HG03432 (cell line): ENCODE measurements around the gene LYRM4.

Source experiments
- ATAC-seq: cut with Tn5 transposase; IDR thresholded peaks from one replicate; pipeline ENCODE4 v1.9.1; 2021; ENCODE audit warnings: mild to moderate bottlenecking, moderate library complexity; ENCODE audit not compliant: unreplicated experiment

LYRM4 gene

GRCh38 chr6:5178806-5179205 is 81.9 kb downstream of the LYRM4 start:
- no peak for ATAC-seq

- ATAC-seq, result peak; percentile 51
Measured at GRCh38 chr6:5175635-5176034, 85.1 kb downstream of the LYRM4 start.

- ATAC-seq, result peak; percentile 1
Measured at GRCh38 chr6:5174756-5175549, 85.8 kb downstream of the LYRM4 start.

- peak; percentile 92 for ATAC-seq
Measured at GRCh38 chr6:5174244-5174643, 86.5 kb downstream of the LYRM4 start.

GRCh38 chr6:5173810-5174209 is 86.9 kb downstream of the LYRM4 start:
- peak; percentile 29 for ATAC-seq

- ATAC-seq, result no peak
Measured at GRCh38 chr6:5172897-5173474, 87.8 kb downstream of the LYRM4 start.

GRCh38 chr6:5172041-5172653 is 88.6 kb downstream of the LYRM4 start:
- no peak for ATAC-seq

- ATAC-seq, result no peak
Measured at GRCh38 chr6:5167501-5167900, 93.2 kb downstream of the LYRM4 start.

- no peak for ATAC-seq
Measured at GRCh38 chr6:5164092-5164491, 96.7 kb downstream of the LYRM4 start.

- ATAC-seq, result no peak
Measured at GRCh38 chr6:5163247-5163646, 97.5 kb downstream of the LYRM4 start.

- ATAC-seq, result no peak
Measured at GRCh38 chr6:5162355-5162754, 98.4 kb downstream of the LYRM4 start.

- ATAC-seq, result no peak
Measured at GRCh38 chr6:5160206-5160605, 100.5 kb downstream of the LYRM4 start.

GRCh38 chr6:5159162-5159561 is 101.6 kb downstream of the LYRM4 start:
- ATAC-seq, result no peak

- no peak for ATAC-seq
Measured at GRCh38 chr6:5158180-5158579, 102.6 kb downstream of the LYRM4 start.

GRCh38 chr6:5157621-5158138 is 103.1 kb downstream of the LYRM4 start:
- ATAC-seq, result no peak

GRCh38 chr6:5156627-5157026 is 104.1 kb downstream of the LYRM4 start:
- ATAC-seq, result no peak

GRCh38 chr6:5155906-5156305 is 104.8 kb downstream of the LYRM4 start:
- ATAC-seq, result no peak

GRCh38 chr6:5153186-5153585 is 107.6 kb downstream of the LYRM4 start:
- no peak for ATAC-seq

GRCh38 chr6:5152460-5152859 is 108.3 kb downstream of the LYRM4 start:
- ATAC-seq, result no peak

GRCh38 chr6:5151955-5152401 is 108.8 kb downstream of the LYRM4 start:
- no peak for ATAC-seq

GRCh38 chr6:5151360-5151954 is 109.3 kb downstream of the LYRM4 start:
- no peak for ATAC-seq
